IMR-90 (cell line): ENCODE results near the gene GNMT. TPM values are rescaled to one million over a fixed set of nuclear protein-coding genes. Genes with fewer than 3 reads are reported as not detected.

Source experiments
- ATAC-seq: fragments of 200-7000 bp; cut with Tn5 transposase; 2 replicates; pipeline ENCODE4 v1.9.1; 2020; ENCODE audit warnings: low read depth, mild to moderate bottlenecking, moderate library complexity
- Bru-seq: library from RNA; stranded (reverse); fragments of 400-500 nt; gene quantifications from one replicate; lab custom pipeline; 2021; lab: Mats Ljungman, UMichigan
- BruChase-seq, 2 experiments: library from RNA; stranded (reverse); fragments of 400-500 nt; gene quantifications; one replicate each; lab custom pipeline; 2021; lab: Mats Ljungman, UMichigan
- BruUV-seq: library from RNA; stranded (reverse); fragments of 400-500 nt; replicated peaks from 2 replicates; lab custom pipeline; 2021; lab: Mats Ljungman, UMichigan
- CTCF ChIA-PET: fragments of 300-600 bp; formaldehyde crosslinking; extraction: SDS; loops from one replicate; lab custom pipeline; 2021; ENCODE audit warnings: antibody characterized with exemption; lab: Yijun Ruan, JAX
- POLR2A ChIA-PET: fragments of 300-600 bp; sonication (Branson Sonifier 250); formaldehyde crosslinking; loops from one replicate; lab custom pipeline; 2022; ENCODE audit warnings: antibody characterized with exemption; ENCODE audit not compliant: unreplicated experiment; lab: Charles Lee
- DNase-seq: peaks from one replicate; pipeline ENCODE4 v3.0.0; 2013
- H2AFZ ChIP-seq: replicated peaks from 2 replicates; pipeline ENCODE3; 2013; ENCODE audit warnings: low read length, mild to moderate bottlenecking; ENCODE audit not compliant: poor library complexity
- H2AK5ac ChIP-seq: 2 replicates; pipeline ENCODE4 v1.6.1; 2013; ENCODE audit warnings: low read depth, low read length, inconsistent platforms
- H2AK9ac ChIP-seq: replicated peaks from 2 replicates; pipeline ENCODE3; 2013; ENCODE audit warnings: mild to moderate bottlenecking, low read depth, low read length, moderate library complexity; ENCODE audit not compliant: poor library complexity
- H2BK120ac ChIP-seq: 2 replicates; pipeline ENCODE4 v1.6.1; 2013; ENCODE audit warnings: low read depth, low read length, inconsistent platforms
- H2BK15ac ChIP-seq: 3 replicates; pipeline ENCODE4 v1.6.1; 2013; ENCODE audit warnings: low read depth, low read length, inconsistent platforms
- H2BK20ac ChIP-seq: 2 replicates; pipeline ENCODE4 v1.6.1; 2013; ENCODE audit warnings: low read depth, mild to moderate bottlenecking, inconsistent platforms, low read length, moderate library complexity
- H2BK5ac ChIP-seq: 2 replicates; pipeline ENCODE4 v1.6.1; 2013; ENCODE audit warnings: mild to moderate bottlenecking, low read depth, low read length, inconsistent platforms; ENCODE audit not compliant: poor library complexity, severe bottlenecking
- H3K14ac ChIP-seq: replicated peaks from 2 replicates; pipeline ENCODE4 v1.6.1; 2013; ENCODE audit warnings: low read depth, low read length, inconsistent platforms
- H3K18ac ChIP-seq: 2 replicates; pipeline ENCODE4 v1.6.1; 2013; ENCODE audit warnings: low read depth, low read length, control low read depth
- H3K23ac ChIP-seq: 2 replicates; pipeline ENCODE4 v1.6.1; 2013; ENCODE audit warnings: low read depth, low read length, inconsistent platforms
- H3K27ac ChIP-seq: 2 replicates; pipeline ENCODE4 v1.5.1; 2013; ENCODE audit warnings: mild to moderate bottlenecking, control low read depth, low read length; ENCODE audit not compliant: insufficient read depth
- H3K27me3 ChIP-seq: 2 replicates; pipeline ENCODE4 v1.6.1; 2013; ENCODE audit warnings: low read length; ENCODE audit not compliant: control insufficient read depth, insufficient read depth
- H3K36me3 ChIP-seq: 2 replicates; pipeline ENCODE4 v1.6.1; 2013; ENCODE audit warnings: low read length, mixed read lengths; ENCODE audit not compliant: control insufficient read depth, insufficient read depth
- H3K4ac ChIP-seq: 2 replicates; pipeline ENCODE4 v1.6.1; 2013; ENCODE audit warnings: low read depth, low read length, inconsistent platforms
- H3K4me1 ChIP-seq: 2 replicates; pipeline ENCODE4 v1.6.1; 2013; ENCODE audit warnings: low read length, mixed read lengths; ENCODE audit not compliant: control insufficient read depth, insufficient read depth
- H3K4me2 ChIP-seq: 2 replicates; pipeline ENCODE4 v1.6.1; 2013; ENCODE audit warnings: low read depth, mild to moderate bottlenecking, control low read depth, low read length, moderate library complexity
- H3K4me3 ChIP-seq: 2 replicates; pipeline ENCODE4 v1.5.1; 2013; ENCODE audit warnings: low read depth, mild to moderate bottlenecking, control low read depth, low read length, moderate library complexity; ENCODE audit not compliant: insufficient read depth
- H3K56ac ChIP-seq: 2 replicates; pipeline ENCODE4 v1.6.1; 2013; ENCODE audit warnings: low read length, inconsistent platforms; ENCODE audit not compliant: insufficient read depth; ENCODE audit errors: extremely low read depth
- H3K79me1 ChIP-seq, 2 experiments: 2 replicates each; pipeline ENCODE4 v1.6.1; 2013; ENCODE audit warnings: low read length in 2 of 2, inconsistent platforms in 1 of 2, low read depth in 1 of 2
- H3K9ac ChIP-seq: 2 replicates; pipeline ENCODE4 v1.6.1; 2013; ENCODE audit warnings: low read depth, low read length, control low read depth
- H3K9me1 ChIP-seq: 2 replicates; pipeline ENCODE4 v1.6.1; 2013; ENCODE audit warnings: low read length, inconsistent platforms; ENCODE audit not compliant: insufficient read depth
- H3K9me3 ChIP-seq: 2 replicates; pipeline ENCODE4 v1.6.1; 2013; ENCODE audit warnings: low read length; ENCODE audit not compliant: control insufficient read depth, insufficient read depth
- H4K20me1 ChIP-seq: 2 replicates; pipeline ENCODE4 v1.6.1; 2013; ENCODE audit warnings: low read length, inconsistent platforms; ENCODE audit not compliant: insufficient read depth
- H4K5ac ChIP-seq: 2 replicates; pipeline ENCODE4 v1.6.1; 2013; ENCODE audit warnings: mild to moderate bottlenecking, low read depth, low read length, control low read depth
- H4K8ac ChIP-seq, 2 experiments: 2 replicates each; pipeline ENCODE4 v1.6.1; 2013; ENCODE audit warnings: low read depth in 2 of 2, low read length in 2 of 2, control low read depth in 1 of 2, inconsistent platforms in 1 of 2
- H4K91ac ChIP-seq: 2 replicates; pipeline ENCODE4 v1.6.1; 2013; ENCODE audit warnings: low read depth, low read length, inconsistent platforms; ENCODE audit not compliant: insufficient read depth
- BHLHE40 ChIP-seq: fragments of 150-350 bp; IDR thresholded peaks from 2 replicates; pipeline ENCODE4 v1.6.1; 2016; ENCODE audit warnings: mild to moderate bottlenecking, low read depth, low read length
- CEBPB ChIP-seq: IDR thresholded peaks from 2 replicates; pipeline ENCODE4 v1.6.1; 2012; ENCODE audit warnings: low read depth, low read length, improper control_type of control experiment
- CHD1 ChIP-seq: IDR thresholded peaks from 2 replicates; pipeline ENCODE4 v1.6.1; 2012; ENCODE audit warnings: low read depth, low read length, improper control_type of control experiment
- FOS ChIP-seq: fragments of 150-350 bp; IDR thresholded peaks from 2 replicates; pipeline ENCODE4 v1.6.1; 2016; ENCODE audit warnings: low read depth, low read length
- MAFK ChIP-seq: IDR thresholded peaks from 2 replicates; pipeline ENCODE4 v1.6.1; 2012; ENCODE audit warnings: low read depth, low read length, improper control_type of control experiment
- MAZ ChIP-seq: IDR thresholded peaks from 2 replicates; pipeline ENCODE4 v1.6.1; 2012; ENCODE audit warnings: low read depth, mild to moderate bottlenecking, low read length, improper control_type of control experiment, moderate library complexity, borderline replicate concordance
- NFE2L2 ChIP-seq: fragments of 150-350 bp; IDR thresholded peaks from 2 replicates; pipeline ENCODE4 v1.6.1; 2016; ENCODE audit warnings: low read depth, mild to moderate bottlenecking, low read length
- POLR2A ChIP-seq: IDR thresholded peaks from 2 replicates; pipeline ENCODE4 v1.6.1; 2012; ENCODE audit warnings: mild to moderate bottlenecking, low read depth, low read length
- RAD21 ChIP-seq: IDR thresholded peaks from 2 replicates; pipeline ENCODE4 v1.6.1; 2012; ENCODE audit warnings: low read length, improper control_type of control experiment
- RCOR1 ChIP-seq: IDR thresholded peaks from 2 replicates; pipeline ENCODE4 v1.6.1; 2012; ENCODE audit warnings: mild to moderate bottlenecking, low read length, improper control_type of control experiment; ENCODE audit not compliant: insufficient replicate concordance
- RFX5 ChIP-seq: IDR thresholded peaks from 2 replicates; pipeline ENCODE4 v1.8.0; 2012; ENCODE audit warnings: low read depth, mild to moderate bottlenecking, low read length, moderate library complexity
- SMC3 ChIP-seq: fragments of 150-350 bp; IDR thresholded peaks from 2 replicates; pipeline ENCODE4 v1.6.1; 2016; ENCODE audit warnings: low read depth, mild to moderate bottlenecking, antibody characterized with exemption, low read length, moderate library complexity
- WGBS, 2 experiments: methylation state at CpG; one replicate each; pipeline versions ENCODE4 v1.1.5 to v1.1.7; 2013; ENCODE audit warnings: missing lambda C conversion rate in 2 of 2; ENCODE audit not compliant: insufficient read length in 1 of 2; ENCODE audit errors: extremely low coverage in 2 of 2; 5-methylcytosine and 5-hydroxymethylcytosine counted together
- dilution Hi-C: fragments of 300-500 bp; cut with HindIII; formaldehyde crosslinking; loops from one replicate; pipeline ENCODE4 v1.14.3; 2018; ENCODE audit warnings: low sequenced_read_pairs; ENCODE audit not compliant: unreplicated experiment
- in situ Hi-C: fragments of 300-500 bp; cut with MboI; formaldehyde crosslinking; loops from 3 replicates; pipeline ENCODE4 v1.14.3; 2019; ENCODE audit warnings: low sequenced_read_pairs, inconsistent platforms, mixed read lengths
- intact Hi-C: fragments of 100-400 bp; cut with micrococcal nuclease; formaldehyde crosslinking; loops from 2 replicates; pipeline ENCODE4 v1.10.0; 2022
- long read RNA-seq: library from polyadenylated mRNA; unstranded; transcript quantifications from one replicate; pipeline ENCODE4 v2.0.0, GENCODE V29; 2021; ENCODE audit not compliant: unreplicated experiment
- polyA plus RNA-seq, 3 experiments: library from polyadenylated mRNA; depleted of rRNA; stranded (reverse); fragments of >200 nt; gene quantifications; 2 replicates each; pipeline ENCODE4 v1.2.3, GENCODE V29; 2012; ENCODE audit warnings: low replicate concordance in 1 of 3
- total RNA-seq: library from RNA; depleted of rRNA; stranded (reverse); fragments of >200 nt; gene quantifications from 2 replicates; pipeline ENCODE4 v1.2.3, GENCODE V29; 2012; rRNA removed
- TF ChIP-seq, protein P1 (sequence below): conservative IDR thresholded peaks from 2 replicates; pipeline ENCODE4 v1.5.1; 2012; ENCODE audit warnings: mild to moderate bottlenecking, low read depth, low read length, improper control_type of control experiment
- TF ChIP-seq, protein P2 (sequence below): fragments of 150-350 bp; IDR thresholded peaks from 2 replicates; pipeline ENCODE4 v1.6.1; 2016; ENCODE audit warnings: low read depth, mild to moderate bottlenecking, low read length, moderate library complexity, borderline replicate concordance

Gene GNMT
- total RNA-seq (not detected in 2 replicates), polyA plus RNA-seq (2012; rRNA removed) (0.36 TPM in 1 of 2 replicates, not detected in the other), Bru-seq, nascent RNA (percentile 40 among the genes with signal in this experiment), BruChase-seq, experiment 1, labeled RNA remaining after a 6-hour chase (percentile 52 among the genes with signal in this experiment), BruChase-seq, experiment 2, labeled RNA remaining after a 2-hour chase (percentile 50 among the genes with signal in this experiment)
- polyA plus RNA-seq (2012; cell fraction: cytosol; rRNA removed), result 0.09 TPM in 1 of 2 replicates, not detected in the other
- polyA plus RNA-seq (2012; cell fraction: nucleus; rRNA removed; ENCODE audit: low replicate concordance), result 0.96 and 1.1 TPM in 2 replicates
- long read RNA-seq, partial matches to known transcripts, result 0 of 1 reads
- long read RNA-seq, other reads (novel, unspliced or antisense), result 1 of 1 reads

DNA sequence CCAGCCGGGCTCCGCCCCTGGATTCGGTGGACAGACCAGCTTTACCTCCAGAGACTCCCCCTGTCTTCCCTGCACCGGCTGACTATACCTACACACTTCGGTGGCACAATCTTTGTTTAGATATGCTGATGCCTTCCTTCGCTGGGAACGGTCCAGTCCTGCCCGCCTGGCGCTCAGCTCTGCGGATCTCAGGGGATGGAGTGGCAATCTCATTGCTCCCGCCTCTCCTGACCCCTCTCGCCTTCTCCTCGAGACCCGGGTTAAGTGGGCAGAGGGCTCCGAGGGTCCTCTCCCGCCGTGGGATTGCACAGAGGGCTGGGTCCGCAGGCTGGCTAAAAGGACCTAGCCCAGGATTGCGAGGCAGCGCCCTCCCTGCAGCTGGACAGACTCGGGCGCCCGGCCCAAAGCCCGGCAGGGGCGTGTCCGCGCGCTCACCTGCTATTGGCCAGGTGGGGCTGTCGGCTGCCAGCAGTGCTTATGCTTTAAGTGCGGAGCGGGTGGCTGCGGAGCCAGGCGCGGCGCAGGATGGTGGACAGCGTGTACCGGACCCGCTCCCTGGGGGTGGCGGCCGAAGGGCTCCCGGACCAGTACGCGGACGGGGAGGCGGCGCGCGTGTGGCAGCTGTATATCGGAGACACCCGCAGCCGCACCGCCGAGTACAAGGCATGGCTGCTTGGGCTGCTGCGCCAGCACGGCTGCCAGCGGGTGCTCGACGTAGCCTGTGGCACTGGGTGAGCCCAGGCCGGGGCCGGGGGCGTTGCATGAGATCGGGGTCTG is at the start of gene GNMT:
Gene GNMT (plus strand): TSS at position 512 of the 777 bp plus-strand sequence. CDS start 14 bp downstream, at position 526.
- no peak within 1 kb of the TSS for H3K18ac ChIP-seq
- H2AFZ ChIP-seq, result peak within 1 kb of the TSS; percentile 84
- no peak within 1 kb of the TSS for H3K4ac ChIP-seq
- ATAC-seq (peak; percentile 55), DNase-seq (no peak)
- H3K36me3 ChIP-seq, result peaks cover 26% of the 10 kb centered on the region
- no peak within 1 kb of the TSS for H2BK20ac ChIP-seq
- 0 out of 2 replicates have a peak within 1 kb of the TSS, but pooled peaks have one; percentile 2 for H2AK5ac ChIP-seq
- H3K79me1 ChIP-seq, result peaks cover 0 to 3% of the 10 kb centered on the region in 2 experiments; a peak in 1 of 4 replicates
- ChIA-PET CTCF (interaction anchor here (0.7 kb wide), 1 partner anchor 256 kb away, joined by 4 read pairs; no protein-coding TSS in a partner anchor), POLR2A (no interaction called here)
- dilution Hi-C loops, result no loop called here
- peak within 1 kb of the TSS; percentile 18 for H3K4me3 ChIP-seq
- H3K23ac ChIP-seq, result no peak within 1 kb of the TSS
- H3K27ac ChIP-seq, result no peak within 1 kb of the TSS
- BruUV-seq, result no TSS peak
- H2BK5ac ChIP-seq, result no peak within 1 kb of the TSS
- H2BK120ac ChIP-seq, result no peak within 1 kb of the TSS
- WGBS, 2 experiments, result 11% methylated on average over 33 of the region's 62 CpGs; no CpG with 5 or more reads in 1 of the 2 experiments
- no peaks in the 10 kb centered on the region for H4K20me1 ChIP-seq
- H4K5ac ChIP-seq, result no peak within 1 kb of the TSS
- intact Hi-C loops, result no loop called here
- H4K91ac ChIP-seq, result no peak within 1 kb of the TSS
- in situ Hi-C loops, result no loop called here
- H3K56ac ChIP-seq, result no peak within 1 kb of the TSS
- H3K9me3 ChIP-seq, result no peaks in the 10 kb centered on the region
- H3K4me1 ChIP-seq, result peaks cover 7% of the 10 kb centered on the region; the same call in 1 of the 2 replicates
- no peak within 1 kb of the TSS for H3K14ac ChIP-seq
- H3K27me3 ChIP-seq, result no peaks in the 10 kb centered on the region
- no peak within 1 kb of the TSS for H2BK15ac ChIP-seq
- no peaks in the 10 kb centered on the region for H3K9me1 ChIP-seq
- H2AK9ac ChIP-seq, result no peak within 1 kb of the TSS
- no peak within 1 kb of the TSS for H3K9ac ChIP-seq
- no peak within 1 kb of the TSS for H4K8ac ChIP-seq
- H3K4me2 ChIP-seq, result peak within 1 kb of the TSS; percentile 35
- TF ChIP-seq MAZ, result no peak
- TF ChIP-seq RCOR1, result no peak
- TF ChIP-seq FOS, result no peak
- TF ChIP-seq SMC3, result no peak
- no peak for TF ChIP-seq RFX5
- no peak for TF ChIP-seq RAD21
- no peak for TF ChIP-seq CHD1
- TF ChIP-seq, protein P1, sequence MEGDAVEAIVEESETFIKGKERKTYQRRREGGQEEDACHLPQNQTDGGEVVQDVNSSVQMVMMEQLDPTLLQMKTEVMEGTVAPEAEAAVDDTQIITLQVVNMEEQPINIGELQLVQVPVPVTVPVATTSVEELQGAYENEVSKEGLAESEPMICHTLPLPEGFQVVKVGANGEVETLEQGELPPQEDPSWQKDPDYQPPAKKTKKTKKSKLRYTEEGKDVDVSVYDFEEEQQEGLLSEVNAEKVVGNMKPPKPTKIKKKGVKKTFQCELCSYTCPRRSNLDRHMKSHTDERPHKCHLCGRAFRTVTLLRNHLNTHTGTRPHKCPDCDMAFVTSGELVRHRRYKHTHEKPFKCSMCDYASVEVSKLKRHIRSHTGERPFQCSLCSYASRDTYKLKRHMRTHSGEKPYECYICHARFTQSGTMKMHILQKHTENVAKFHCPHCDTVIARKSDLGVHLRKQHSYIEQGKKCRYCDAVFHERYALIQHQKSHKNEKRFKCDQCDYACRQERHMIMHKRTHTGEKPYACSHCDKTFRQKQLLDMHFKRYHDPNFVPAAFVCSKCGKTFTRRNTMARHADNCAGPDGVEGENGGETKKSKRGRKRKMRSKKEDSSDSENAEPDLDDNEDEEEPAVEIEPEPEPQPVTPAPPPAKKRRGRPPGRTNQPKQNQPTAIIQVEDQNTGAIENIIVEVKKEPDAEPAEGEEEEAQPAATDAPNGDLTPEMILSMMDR, result no peak
- TF ChIP-seq CEBPB, result no peak
- TF ChIP-seq BHLHE40, result no peak
- no peak for TF ChIP-seq POLR2A
- TF ChIP-seq, protein P2, sequence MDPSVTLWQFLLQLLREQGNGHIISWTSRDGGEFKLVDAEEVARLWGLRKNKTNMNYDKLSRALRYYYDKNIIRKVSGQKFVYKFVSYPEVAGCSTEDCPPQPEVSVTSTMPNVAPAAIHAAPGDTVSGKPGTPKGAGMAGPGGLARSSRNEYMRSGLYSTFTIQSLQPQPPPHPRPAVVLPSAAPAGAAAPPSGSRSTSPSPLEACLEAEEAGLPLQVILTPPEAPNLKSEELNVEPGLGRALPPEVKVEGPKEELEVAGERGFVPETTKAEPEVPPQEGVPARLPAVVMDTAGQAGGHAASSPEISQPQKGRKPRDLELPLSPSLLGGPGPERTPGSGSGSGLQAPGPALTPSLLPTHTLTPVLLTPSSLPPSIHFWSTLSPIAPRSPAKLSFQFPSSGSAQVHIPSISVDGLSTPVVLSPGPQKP, result no peak
- no peak for TF ChIP-seq NFE2L2
- TF ChIP-seq MAFK, result no peak
